Measurements from ENCODE around the gene RNASEL.

RNASEL gene

DNA sequence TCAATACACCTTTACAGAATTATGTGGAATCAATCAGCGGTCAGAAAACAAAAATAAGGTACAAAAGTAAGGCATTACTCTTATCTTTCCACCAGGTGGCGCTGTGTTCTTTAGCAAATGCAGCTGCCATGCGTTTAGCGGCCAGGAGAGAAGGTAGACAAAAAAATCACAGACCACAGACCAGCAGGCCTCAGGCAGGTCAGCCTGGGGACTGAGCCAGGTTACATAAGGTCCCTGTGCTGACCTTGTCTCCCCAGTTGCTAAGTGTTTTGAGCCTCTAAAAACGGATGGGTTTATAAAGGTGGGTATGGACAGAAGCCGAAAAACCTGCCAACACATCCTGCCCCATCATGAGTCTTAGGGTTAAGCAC, 12.3 kb upstream of the RNASEL start:
- peak; percentile 34 for DNase-seq

DNA sequence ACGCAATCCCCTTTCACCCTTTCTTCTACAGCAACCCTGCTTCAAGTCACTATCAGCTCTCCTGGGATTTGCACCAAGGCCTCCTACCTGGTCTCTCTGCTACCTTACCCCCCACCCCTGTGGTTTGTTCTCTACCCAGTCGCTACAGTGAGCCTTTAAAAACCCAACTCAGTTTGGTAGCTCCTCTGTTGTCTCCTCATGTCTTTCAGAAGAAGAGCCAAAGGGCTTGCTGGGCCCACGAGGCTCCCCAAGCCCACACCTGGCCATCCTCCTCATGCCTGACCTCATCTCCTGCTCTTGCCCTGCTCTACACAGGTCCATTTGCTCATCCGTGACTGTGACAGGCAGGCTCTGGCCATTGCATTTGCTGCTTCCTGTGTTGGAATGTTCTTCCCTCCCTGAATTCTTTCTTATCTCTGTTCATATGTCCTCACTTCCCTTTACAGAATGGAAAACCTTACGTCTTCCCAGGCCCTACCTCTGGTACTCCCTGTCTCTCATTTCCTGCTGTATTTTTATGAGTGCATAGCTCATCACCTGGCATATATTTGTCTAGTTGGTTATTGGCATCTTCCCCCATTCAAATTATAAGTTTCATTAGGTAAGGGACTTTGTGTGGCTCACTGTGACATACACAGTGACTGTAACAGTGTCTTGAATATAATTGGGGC, 11.8 kb upstream of the RNASEL start:
- DNase-seq: no peak

DNA sequence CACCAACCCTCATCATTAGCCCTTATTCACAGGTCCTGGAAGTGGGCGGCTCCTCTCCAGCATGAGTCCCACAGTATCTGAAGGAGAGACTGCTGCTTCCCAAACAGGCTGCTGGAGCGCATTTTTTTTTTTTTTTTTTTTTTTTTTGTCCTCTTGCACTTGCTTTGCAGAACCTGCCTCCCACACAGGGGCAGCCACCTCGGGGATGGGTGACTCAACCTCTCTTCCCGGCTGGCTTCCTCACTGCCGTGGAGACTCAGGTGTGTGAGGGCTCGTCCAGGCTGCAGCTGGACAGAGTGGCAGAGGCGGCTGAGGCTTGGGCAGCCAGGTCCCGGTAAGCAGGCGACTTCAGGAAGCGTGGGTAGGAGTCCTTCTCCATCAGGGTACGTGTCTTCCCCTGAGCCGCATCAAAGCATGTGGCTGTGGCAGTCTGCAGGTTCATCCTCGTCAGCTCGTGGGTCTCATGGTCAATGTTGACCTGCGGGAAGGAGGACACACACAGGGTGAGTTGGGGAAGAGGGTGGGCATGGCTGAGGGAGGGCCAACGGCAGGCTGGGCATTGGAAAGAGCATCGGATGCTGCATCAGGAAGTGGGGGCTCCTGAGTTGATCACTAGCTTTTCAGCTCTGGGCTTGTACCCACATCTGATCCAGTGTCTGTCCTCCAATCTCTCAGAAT, 11.1 kb upstream of the RNASEL start:
- no peak for DNase-seq

DNA sequence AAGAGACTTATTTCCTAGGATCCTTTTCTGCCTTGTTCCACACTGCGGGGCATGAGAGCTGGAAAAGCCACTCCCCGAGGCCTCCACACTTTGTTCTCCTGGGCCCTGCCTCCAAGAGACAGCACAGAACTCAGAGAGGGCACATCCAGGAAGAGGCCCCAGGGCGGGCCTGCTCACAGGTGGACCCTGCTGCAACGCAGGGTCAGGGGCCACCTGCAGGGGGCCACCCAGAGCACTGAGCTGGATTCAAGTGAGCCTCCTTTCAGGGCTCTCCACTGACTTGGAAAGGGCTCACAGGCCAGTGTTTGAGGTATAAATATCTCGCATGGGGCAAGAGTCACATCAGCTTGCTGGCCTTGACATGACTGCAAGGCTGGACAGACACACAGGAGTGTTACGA, 10.3 kb upstream of the RNASEL start:
- no peak for DNase-seq

DNA sequence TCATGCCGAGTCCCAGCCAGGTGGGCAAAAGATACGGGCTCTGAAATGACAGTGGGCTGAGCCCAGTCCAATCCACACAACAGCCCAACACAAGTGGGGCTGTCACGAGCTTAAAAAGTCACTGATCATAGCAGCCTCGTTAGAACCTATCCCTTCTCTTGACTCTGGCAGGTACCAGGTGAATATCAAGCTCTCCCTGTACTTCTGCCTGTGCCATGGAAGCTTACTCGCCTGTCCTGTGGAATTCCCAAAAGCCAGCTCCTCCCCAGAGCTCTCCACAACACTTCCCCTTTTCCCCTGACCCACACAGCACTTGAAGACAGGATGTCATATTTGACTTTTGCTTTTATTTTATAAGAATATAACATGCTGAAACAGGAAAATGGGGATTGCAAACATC, 9.2 kb upstream of the RNASEL start:
- DNase-seq: no peak

DNA sequence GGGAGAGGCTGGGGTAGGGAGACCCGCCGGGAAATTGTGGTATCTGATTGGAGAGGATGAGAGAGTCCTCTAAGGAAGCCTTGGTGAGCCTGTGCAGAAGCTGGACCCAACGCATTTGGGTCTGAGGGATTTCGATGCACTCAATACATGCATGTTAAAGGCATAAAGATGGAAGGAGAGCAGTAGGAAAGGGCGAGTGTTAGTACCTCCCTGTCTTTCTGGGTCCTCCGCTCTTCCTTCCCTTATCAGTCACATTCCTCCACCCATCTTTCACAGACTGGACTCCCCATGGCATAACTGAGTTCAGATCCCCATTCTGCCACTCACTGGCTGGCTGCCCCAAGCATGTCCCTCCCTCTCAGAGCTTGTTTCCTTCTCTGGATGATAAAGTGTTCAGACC, 7.9 kb upstream of the RNASEL start:
- no peak for DNase-seq

DNA sequence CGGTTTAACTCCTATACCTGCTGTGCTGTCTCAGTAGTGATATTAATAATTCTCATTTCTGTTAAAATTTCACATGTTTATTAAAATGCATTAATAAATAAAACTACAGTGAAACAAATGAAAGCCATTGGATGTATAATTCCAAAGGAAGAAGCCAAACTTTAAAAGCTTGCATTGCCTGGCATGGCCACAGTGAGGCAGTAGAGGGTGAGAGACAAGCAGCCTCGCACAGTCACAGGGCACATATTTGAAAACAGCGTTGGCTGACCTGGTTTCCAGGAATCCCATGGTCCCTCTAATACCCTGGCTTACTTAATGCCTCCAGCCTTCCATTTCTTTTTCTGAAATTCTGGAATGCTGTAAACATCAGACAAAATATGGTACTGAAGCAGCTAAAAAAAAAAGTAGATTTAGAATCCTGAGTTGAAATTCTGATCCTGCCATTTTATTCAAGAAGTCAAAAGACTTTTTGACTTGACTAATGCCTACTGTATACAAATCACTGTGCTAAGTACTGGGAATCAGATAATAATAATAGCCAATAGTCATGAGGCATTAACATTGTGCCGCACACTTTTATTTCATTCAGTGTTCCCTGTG, 6.7 kb upstream of the RNASEL start:
- DNase-seq: no peak

DNA sequence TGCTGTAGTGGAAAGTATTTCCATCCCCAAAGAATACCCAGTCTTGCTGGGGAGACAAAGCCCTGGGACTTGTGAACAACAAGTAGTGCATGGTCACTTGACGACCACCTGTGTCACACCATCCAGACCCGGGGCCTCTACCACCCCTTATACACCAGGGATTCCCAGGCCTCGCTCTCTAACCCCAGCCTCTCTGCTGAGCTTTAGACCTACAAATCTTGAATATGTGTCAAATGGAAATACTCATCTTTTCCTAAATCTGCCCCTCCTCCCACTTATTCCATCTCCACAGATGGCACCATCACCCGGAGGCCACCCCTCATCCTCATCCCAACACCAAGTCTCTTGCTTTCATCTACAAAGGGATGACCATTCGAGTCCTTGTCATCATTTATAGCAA, 875 bp upstream of the RNASEL start:
- no peak for DNase-seq

DNA sequence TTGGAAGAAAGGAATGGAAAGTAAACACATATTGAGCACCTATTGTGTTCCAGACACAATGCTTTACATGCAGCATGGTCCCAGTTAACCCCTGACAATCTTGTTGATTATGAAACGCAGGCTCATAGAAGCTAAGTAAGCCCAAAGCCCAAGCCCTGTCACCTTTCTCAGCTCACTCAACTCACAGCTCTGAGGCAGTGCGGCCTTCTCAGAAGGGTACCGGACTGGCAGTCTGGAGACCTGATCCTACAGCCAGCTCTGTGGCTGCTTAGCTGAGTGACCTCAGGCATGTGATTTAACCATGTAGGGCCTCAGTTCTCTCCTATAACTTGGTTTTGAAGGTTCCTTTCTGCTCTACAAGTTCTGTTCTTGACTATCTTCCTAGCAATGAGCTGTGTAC, 464 bp upstream of the RNASEL start:
- DNase-seq: no peak

DNA sequence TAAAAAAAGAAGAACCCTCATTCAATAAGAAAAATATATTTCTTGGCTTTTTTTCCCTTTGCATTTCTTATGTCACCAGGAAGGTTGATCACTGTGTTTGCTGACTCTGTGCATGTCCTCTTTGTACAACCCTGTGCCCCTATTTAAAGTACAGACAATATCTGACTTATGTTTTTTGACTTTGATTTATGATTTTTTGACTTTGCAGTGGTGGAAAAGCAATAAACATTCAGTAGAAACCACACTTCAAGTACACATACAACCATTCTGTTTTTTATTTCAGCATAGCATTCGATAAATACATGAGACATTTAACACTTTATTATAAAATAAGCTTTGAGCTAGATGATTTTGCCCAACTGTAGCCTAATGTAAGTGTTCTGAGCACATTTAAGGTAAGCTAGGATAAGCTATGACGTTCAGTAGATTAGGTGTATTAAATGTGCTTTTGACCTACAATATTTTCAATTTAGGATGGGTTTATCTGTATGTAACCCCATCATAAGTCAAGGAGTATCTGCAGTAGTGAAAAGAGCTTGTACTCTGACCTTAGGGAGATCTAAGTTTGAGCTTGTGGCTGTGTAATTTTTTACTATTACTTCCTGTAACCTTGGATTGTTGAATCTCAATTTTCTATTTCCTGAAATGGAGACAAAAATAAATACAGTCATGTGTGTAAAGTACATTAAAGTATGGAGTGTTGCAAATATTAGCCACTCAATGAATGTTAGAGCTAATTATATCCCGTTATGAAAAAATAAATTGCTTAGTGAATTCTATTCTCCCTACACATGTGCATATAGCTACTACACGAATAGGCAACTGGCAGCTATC, 1.2 kb downstream of the RNASEL start:
- no peak for DNase-seq

DNA sequence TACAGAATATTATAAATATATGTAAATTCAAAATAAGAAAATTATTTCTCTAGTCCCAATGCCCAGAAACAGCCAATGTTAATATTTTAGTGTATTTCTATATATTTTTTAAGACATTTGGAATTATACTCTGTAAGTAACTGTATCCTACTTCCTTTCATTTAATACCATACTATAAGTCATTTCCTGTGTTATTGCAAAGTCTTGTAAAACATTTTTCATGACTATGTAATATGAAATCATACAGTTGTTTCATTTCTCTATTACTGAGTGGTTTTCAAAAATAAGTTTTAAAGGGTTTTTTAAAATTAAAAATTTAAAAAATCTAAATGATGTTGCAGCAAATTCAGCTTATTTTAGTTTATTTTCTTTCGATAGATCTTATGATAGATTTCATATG, 2.0 kb downstream of the RNASEL start:
- no peak for DNase-seq

DNA sequence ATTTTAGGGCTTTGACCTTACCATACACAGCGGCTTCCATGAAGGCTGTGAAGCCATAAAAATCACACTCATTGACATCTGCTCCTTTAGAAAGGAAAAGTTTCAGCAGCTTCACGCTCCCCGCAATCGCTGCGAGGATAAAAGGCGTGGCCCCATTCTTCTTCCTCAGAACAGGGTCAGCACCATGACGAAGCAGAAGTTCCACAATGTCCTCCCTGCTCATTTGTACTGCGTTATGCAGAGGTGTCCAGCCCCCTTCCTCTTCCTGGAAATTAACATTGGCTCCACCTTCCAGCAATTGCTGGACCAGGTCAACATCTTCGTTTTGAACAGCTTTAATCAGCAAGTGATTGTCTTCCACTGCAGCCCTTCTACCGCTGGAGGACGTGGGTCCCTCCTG, 2.7 kb downstream of the RNASEL start:
- DNase-seq: no peak

DNA sequence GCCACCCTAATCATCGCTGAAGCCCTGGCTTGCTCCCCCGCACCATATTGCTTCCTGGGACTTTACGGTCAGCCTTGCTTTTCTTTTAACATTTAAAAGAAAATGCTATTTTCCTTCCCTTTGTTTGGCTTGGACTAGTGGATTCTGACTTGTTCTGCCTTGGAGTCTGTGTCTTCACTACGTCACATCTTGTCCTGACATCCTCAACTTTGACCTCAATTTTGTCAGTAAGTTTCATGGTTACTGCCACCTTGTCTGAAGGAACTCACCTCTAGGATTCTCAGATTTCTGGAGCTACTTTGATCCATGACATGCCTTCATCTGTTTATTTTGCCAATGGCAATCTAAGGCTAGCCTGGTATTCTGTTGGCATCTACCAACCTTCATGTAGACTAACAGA, 4.3 kb downstream of the RNASEL start:
- DNase-seq: no peak

DNA sequence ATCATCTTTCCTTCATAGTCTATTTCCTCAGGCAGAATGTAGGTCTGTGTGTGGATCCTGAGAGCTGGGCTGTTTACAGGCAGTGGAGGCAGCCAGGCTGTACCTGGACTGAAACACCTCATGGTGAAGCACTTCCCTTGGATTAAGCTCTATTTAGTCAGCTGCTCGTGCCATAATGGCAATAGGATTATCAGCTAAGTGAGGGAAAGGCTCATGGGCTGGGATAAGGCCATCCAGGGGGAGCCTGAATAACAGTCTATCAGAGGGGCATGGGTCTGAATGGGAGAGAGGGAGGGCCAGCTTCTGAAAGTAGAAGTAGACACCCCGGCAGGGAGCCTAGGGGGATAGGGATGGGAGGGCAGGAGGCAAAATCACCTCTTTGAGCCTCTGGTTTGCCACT, 8.3 kb downstream of the RNASEL start:
- DNase-seq: no peak

DNA sequence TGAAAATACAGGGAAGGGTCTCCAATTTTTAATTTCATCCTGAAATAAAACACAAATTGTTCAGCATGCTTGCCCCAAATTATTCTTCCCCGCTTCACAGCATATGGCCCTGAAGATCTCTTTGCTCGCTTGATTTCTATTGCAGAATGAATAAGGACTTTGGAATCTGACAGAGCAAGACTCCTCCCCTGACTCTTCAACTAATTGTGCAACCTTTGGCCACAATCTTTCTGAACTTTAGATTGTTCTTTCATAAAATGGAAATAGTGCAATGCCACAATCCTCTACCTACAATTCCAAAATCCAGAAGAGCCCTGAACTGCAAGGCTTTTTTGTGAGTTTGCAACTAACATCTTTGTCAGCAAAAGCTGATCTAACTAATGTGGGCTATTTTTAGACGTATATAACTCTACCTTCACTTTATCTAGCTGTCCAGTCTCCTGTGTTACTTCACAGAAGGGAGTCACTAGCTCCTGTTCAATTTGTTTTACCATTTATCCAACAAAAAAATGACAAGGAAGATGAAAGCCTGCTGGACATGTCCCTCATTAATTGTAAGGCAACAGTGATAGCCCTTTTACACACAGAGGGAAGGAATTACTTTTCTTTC, 13.4 kb downstream of the RNASEL start:
- no peak for DNase-seq

DNA sequence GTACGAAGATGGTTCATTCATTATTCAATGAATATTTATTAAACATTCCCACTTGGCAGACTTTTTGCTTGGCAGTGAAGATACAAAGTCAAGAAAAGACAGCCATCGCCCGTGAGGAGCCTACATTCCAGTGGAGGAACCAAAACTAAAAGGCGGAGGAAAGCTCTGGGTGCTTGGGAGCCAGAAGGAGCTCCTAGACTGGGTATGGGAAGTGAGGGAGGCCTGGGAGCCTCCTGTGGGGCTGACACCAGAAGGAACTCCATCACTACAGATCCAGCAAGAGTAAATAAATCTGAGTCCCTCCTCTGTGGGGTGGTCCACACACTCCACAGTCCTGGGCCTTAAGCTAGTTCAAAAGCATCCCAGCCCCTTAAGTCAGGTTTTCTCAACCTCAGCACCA, 14.9 kb downstream of the RNASEL start:
- DNase-seq: no peak

DNA sequence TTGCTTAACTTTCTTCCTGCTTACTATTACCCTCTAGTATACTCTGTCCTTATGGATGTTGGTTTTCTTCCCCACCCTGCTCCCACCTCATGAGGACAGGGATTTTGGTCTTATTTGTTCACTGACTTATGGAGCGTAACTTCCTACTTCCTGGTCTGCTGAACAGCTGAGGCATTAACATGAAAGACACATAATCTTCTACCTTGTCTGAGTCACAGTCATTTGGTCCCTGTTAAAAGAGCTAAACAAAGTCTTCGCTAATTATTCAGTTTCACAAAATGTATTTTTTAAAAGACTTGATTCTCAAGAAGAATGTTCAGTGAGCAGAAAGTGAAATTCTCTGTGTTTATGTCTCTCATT, 18.5 kb downstream of the RNASEL start:
- no peak for DNase-seq

DNA sequence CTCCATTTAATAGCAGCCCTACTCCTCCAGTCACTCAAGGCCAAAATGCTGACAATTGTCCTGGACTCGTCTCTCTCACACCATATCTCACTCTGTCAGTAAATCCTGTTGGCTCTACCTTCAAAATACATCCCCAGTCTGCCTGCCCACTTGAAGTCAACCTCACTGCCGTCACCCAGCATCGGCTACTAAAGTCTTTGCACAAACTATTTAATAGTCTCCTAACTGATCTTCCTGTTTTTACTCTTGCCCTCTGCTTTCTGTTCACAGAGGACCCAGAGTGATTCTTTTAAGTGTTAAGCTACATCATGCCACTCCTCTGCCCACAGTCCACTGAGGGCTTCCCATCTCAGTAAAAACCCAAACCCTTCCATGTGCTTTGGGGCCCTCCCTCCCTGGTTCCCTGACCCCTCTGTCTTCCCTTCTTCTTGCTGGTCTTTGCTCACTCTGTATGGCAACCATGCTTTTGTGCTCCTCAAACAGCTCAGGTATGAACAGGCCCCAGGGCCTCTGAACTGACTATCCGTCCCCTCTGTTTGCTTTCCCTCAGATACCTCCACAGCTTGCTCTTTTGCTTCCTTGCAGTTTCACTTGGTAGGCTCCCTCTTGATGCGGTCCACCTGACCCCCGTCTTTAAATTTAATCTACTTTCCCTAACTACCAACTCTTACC, 19.0 kb downstream of the RNASEL start:
- DNase-seq: no peak

DNA sequence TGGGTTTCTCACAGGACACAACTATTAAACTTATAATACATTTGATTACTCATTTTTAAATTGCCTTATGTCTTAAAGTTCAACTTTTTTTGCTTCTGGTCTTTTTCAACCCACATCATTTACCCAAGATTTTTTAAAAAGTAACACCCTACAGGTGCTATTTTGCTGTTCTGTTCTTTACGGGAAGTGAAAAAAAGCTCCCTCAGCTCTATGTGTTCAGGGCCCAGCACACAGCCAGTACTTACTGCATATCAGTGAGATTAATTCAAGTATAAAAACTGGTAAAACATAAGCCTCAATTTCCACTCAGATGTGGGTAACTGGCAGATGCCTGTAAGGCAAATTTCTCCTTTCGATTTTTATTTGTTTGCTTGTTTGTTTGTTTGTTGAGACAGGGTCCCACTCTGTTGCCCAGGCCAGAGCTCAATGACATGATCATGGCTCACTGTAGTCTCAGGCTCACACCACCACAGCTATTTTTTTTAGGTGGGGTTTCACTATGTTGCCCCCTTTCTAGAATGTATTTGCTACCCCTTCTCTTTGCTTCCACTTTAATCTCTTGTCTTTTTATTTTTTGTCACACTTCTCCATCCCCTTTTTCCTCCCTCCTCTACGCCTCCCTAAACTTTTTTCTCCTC, 20.3 kb downstream of the RNASEL start:
- DNase-seq: no peak

DNA sequence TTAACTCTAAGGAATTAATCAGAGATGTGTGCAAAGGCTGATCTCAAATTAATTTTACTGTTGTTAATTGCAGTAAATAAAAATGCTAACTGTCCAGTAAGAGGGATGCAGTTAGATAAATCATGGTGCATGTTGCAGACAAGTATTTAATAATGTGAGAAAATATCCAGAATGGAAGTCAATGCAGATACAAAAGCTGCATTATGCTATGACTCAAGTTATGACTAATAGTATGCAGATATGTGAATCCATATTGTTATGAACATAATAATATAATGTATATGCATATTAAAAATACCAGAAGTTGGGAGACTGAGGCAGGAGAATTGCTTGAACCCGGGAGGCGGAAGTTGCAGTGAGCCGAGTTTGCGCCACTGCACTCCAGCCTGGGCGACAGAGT, 21.4 kb downstream of the RNASEL start:
- no peak for DNase-seq

DNA sequence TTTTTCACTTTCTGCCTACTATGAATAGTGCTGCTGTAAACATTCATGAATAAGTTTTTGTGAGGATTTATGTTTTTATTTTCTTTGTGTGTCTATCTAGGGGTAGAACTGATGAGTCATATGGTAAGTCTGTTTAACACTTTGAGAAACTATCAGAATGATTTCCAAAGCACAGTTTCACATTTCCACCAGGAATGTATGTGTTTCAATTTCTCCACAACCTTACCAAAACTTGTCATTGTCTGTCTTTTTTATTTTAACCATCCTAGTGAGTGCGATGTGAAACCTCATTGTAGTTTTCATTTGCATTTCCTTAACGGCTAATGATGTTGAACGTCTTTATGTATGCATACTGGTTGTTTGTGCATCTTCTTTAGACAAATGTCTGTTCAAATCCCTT, 23.5 kb downstream of the RNASEL start:
- no peak for DNase-seq
